Activated CD8-positive, alpha-beta memory T cell treated with anti-CD3 and anti-CD28 coated beads for 36 hours (primary cell): ENCODE results near the gene UTP3. TPM values are rescaled to one million over a fixed set of nuclear protein-coding genes. Genes with fewer than 3 reads are reported as not detected.
"Not testable (repeated sequence)": the region's sequence is repeated elsewhere in the genome, so short reads cannot be mapped to it uniquely, and the experiment has no call there.

Experiments
- CTCF ChIA-PET: fragments of 350-600 bp; sonication (Branson Sonifier 250); formaldehyde crosslinking; loops from one replicate; lab custom pipeline; 2021; ENCODE audit warnings: antibody characterized with exemption; lab: Charles Lee
- POLR2A ChIA-PET: fragments of 350-600 bp; sonication (Branson Sonifier 250); formaldehyde crosslinking; loops from one replicate; lab custom pipeline; 2021; ENCODE audit warnings: antibody characterized with exemption; lab: Charles Lee
- total RNA-seq, 2 experiments: library from RNA; stranded (reverse); gene quantifications; one replicate each; pipeline ENCODE4 v1.2.3, GENCODE V29; 2021

Gene UTP3
- total RNA-seq, 2 experiments from 2014 or later, result 42.6 to 43.2 TPM

- ChIA-PET POLR2A (no interaction called here), CTCF (no interaction called here)
Measured at GRCh38 chr4:70709611-70710205, 21.4 kb downstream of the UTP3 start.

- ChIA-PET CTCF (no interaction called here), POLR2A (no interaction called here)
Measured at GRCh38 chr4:70711599-70711998, 23.3 kb downstream of the UTP3 start.

- POLR2A ChIA-PET, result interaction anchor here (0.5 kb wide), 1 partner anchor 37 kb away, joined by 3 read pairs; no protein-coding TSS in a partner anchor
- CTCF ChIA-PET, result interaction anchor here (0.5 to 0.6 kb wide), 2 partner anchors 17 to 53 kb away, joined by 3 read pairs; no protein-coding TSS in a partner anchor
Measured at GRCh38 chr4:70712150-70712549, 23.8 kb downstream of the UTP3 start.

GRCh38 chr4:70712604-70713452, 24.5 kb downstream of the UTP3 start:
- ChIA-PET CTCF (interaction anchor here (0.5 to 0.6 kb wide), 2 partner anchors 17 to 53 kb away, joined by 3 read pairs; no protein-coding TSS in a partner anchor), POLR2A (interaction anchor here (0.5 kb wide), 1 partner anchor 37 kb away, joined by 3 read pairs; no protein-coding TSS in a partner anchor)

GRCh38 chr4:70713453-70714078, 25.2 kb downstream of the UTP3 start:
- CTCF ChIA-PET, result no interaction called here
- POLR2A ChIA-PET, result no interaction called here

GRCh38 chr4:70714079-70714887, 26.0 kb downstream of the UTP3 start:
- ChIA-PET CTCF (interaction anchor here (0.6 kb wide), 1 partner anchor 10 kb away, joined by 3 read pairs; no protein-coding TSS in a partner anchor), POLR2A (no interaction called here)

- ChIA-PET POLR2A (no interaction called here), CTCF (interaction anchor here (0.6 to 0.7 kb wide), 2 partner anchors 11 to 271 kb away, joined by 3 to 4 read pairs; no protein-coding TSS in a partner anchor)
Measured at GRCh38 chr4:70715097-70715496, 26.8 kb downstream of the UTP3 start.

- ChIA-PET CTCF (interaction anchor here (0.7 kb wide), 1 partner anchor 12 kb away, joined by 3 read pairs; no protein-coding TSS in a partner anchor), POLR2A (no interaction called here)
Measured at GRCh38 chr4:70718811-70719604, 30.7 kb downstream of the UTP3 start.

GRCh38 chr4:70721747-70722146, 33.4 kb downstream of the UTP3 start, which contains the start of gene RUFY3:
TSS of gene RUFY3 (plus strand) at chr4:70721964. CDS start at chr4:70722574, 610 bp downstream.
- ChIA-PET CTCF (interaction anchor here (0.6 to 1.4 kb wide), 3 partner anchors 11 to 288 kb away, joined by 3 to 4 read pairs (median 4); partner anchors contain the start of gene UTP3), POLR2A (interaction anchor here (0.5 kb wide), 1 partner anchor 28 kb away, joined by 3 read pairs; no protein-coding TSS in a partner anchor)

- POLR2A ChIA-PET, result no interaction called here
- CTCF ChIA-PET, result interaction anchor here (0.6 to 1.4 kb wide), 2 partner anchors 12 to 34 kb away, joined by 3 to 4 read pairs; partner anchors contain the start of gene UTP3
Measured at GRCh38 chr4:70722199-70722791, 34.0 kb downstream of the UTP3 start.

- ChIA-PET POLR2A (no interaction called here), CTCF (interaction anchor here (0.7 kb wide), 1 partner anchor 8 kb away, joined by 3 read pairs; no protein-coding TSS in a partner anchor)
Measured at GRCh38 chr4:70724463-70724862, 36.1 kb downstream of the UTP3 start.

- ChIA-PET CTCF (no interaction called here), POLR2A (no interaction called here)
Measured at GRCh38 chr4:70725633-70726032, 37.3 kb downstream of the UTP3 start.

- CTCF ChIA-PET, POLR2A ChIA-PET: not testable (repeated sequence)
Measured at GRCh38 chr4:70726515-70726914, 38.2 kb downstream of the UTP3 start.

- ChIA-PET CTCF (no interaction called here), POLR2A (no interaction called here)
Measured at GRCh38 chr4:70728091-70728490, 39.8 kb downstream of the UTP3 start.

GRCh38 chr4:70732878-70733277, 44.5 kb downstream of the UTP3 start:
- POLR2A ChIA-PET, result not testable (repeated sequence)
- CTCF ChIA-PET, result interaction anchor here (0.7 to 0.9 kb wide), 2 partner anchors 8 to 431 kb away, joined by 3 to 4 read pairs; no protein-coding TSS in a partner anchor

- POLR2A ChIA-PET, result interaction anchor here (0.8 to 1.1 kb wide), 3 partner anchors 45 to 104 kb away, joined by 4 to 5 read pairs (median 5); partner anchors contain the start of genes GRSF1 and UTP3
- CTCF ChIA-PET, result interaction anchor here (0.7 to 1.3 kb wide), 3 partner anchors 21 to 30 kb away, joined by 4 read pairs; no protein-coding TSS in a partner anchor
Measured at GRCh38 chr4:70734168-70734954, 46.0 kb downstream of the UTP3 start.
